ENCODE measurements around the gene DOCK9. TPM values are rescaled to one million over a fixed set of nuclear protein-coding genes. Genes with fewer than 3 reads are reported as not detected.

DOCK9 gene
- total RNA-seq, 1 experiment from 2014 or later: 30.5 TPM

DNA sequence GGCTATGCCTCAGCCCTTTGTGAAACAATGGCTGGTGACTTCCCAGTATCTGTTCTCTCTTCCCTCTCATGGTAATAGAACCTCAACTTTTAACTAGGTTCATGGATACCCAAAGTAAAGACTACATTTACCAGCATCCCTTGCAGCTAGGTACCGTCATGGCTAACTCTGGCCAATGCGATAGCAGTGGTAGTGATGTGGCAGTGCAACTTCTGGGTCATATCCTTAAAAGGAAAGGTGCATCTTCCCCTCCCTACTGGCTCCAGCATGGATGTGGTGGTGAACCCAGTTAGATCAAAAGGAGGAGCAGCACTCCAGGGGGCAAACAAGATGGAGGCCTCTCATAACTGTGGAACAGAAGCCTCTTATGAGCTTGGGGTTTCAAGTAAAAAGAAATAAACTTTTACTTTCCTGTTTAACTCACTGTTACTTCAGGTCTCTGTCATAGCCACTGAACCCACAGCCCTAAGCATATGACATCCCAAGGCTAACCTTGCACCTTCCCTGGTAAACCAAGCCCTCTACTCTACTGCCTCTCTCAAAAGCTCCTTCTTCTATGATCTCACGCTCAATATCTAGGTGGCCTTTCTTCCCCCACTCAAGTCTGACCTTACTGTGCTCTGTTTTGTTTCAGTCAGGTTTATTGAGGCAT is 104.4 kb downstream of the DOCK9 start:
- H3K36me3 ChIP-seq (ENCODE audit: control insufficient read depth, insufficient read depth, low read length): no peaks in the 10 kb centered on the region
- BruUV-seq (replicated peaks): no TSS peak

DNA sequence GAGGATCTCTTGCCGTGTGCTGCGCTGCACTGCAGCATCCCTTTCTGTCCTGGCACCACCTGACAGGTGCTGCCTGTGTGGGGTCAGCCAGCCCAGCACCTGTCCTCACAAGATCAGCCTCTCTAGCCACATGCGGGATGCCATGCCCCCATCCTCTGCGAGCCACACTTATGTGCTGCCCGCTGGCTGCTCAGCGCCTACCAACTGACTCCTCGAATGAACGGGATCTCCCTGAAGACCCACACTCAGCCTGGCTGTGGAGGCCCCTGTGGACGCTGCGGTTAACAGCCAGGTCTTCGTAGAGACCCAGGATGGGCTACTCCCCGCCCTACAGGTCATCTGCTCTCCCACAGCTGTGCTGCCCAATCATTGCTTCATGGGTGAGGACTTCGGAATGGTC is 106.1 kb downstream of the DOCK9 start:
- in situ Hi-C loops (cut with HindIII; ENCODE audit: low pct_unique_long_range_greater_than_20kb, low sequenced_read_pairs) (no loop called here), intact Hi-C loops (cut with micrococcal nuclease; ENCODE audit: unreplicated experiment) (no loop called here)
- POLR2A ChIA-PET: no interaction called here
- Histone ChIP-seq H3K27ac (ENCODE audit: low read length) (no peak overlapping the region), H3K27me3 (ENCODE audit: control insufficient read depth, insufficient read depth, low read length) (no peaks in the 10 kb centered on the region), H3K4me1 (ENCODE audit: control insufficient read depth, insufficient read depth, low read length) (no peaks in the 10 kb centered on the region), H3K9me3 (ENCODE audit: control insufficient read depth, insufficient read depth, low read depth, low read length) (no peaks in the 10 kb centered on the region), H3K4me3 (ENCODE audit: low read depth in 2 of 2, low read length in 2 of 2) (no peak overlapping the region), H3K36me3 (ENCODE audit: control insufficient read depth, insufficient read depth, low read length) (no peaks in the 10 kb centered on the region)
- DNase-seq (ENCODE audit: low read depth, low spot score): no peak
- TF ChIP-seq, protein P1, sequence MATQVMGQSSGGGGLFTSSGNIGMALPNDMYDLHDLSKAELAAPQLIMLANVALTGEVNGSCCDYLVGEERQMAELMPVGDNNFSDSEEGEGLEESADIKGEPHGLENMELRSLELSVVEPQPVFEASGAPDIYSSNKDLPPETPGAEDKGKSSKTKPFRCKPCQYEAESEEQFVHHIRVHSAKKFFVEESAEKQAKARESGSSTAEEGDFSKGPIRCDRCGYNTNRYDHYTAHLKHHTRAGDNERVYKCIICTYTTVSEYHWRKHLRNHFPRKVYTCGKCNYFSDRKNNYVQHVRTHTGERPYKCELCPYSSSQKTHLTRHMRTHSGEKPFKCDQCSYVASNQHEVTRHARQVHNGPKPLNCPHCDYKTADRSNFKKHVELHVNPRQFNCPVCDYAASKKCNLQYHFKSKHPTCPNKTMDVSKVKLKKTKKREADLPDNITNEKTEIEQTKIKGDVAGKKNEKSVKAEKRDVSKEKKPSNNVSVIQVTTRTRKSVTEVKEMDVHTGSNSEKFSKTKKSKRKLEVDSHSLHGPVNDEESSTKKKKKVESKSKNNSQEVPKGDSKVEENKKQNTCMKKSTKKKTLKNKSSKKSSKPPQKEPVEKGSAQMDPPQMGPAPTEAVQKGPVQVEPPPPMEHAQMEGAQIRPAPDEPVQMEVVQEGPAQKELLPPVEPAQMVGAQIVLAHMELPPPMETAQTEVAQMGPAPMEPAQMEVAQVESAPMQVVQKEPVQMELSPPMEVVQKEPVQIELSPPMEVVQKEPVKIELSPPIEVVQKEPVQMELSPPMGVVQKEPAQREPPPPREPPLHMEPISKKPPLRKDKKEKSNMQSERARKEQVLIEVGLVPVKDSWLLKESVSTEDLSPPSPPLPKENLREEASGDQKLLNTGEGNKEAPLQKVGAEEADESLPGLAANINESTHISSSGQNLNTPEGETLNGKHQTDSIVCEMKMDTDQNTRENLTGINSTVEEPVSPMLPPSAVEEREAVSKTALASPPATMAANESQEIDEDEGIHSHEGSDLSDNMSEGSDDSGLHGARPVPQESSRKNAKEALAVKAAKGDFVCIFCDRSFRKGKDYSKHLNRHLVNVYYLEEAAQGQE (IDR thresholded peaks at IDR 0.05; ENCODE audit: insufficient read depth in 1 of 2, low read depth in 2 of 2, low read length in 1 of 2): no peak
- TF ChIP-seq SIN3A (IDR thresholded peaks at IDR 0.05; ENCODE audit: borderline replicate concordance, insufficient read depth, low read depth, low read length) (no peak), TCF7L2 (IDR thresholded peaks at IDR 0.05; ENCODE audit: low read depth, low read length) (no peak)
- CTCF ChIA-PET: no interaction called here
- BruUV-seq (replicated peaks): no TSS peak
- ATAC-seq: no peak

More for the DNA sequence above, 104.4 kb downstream of the DOCK9 start:
- no peak for DNase-seq (ENCODE audit: low read depth, low spot score)
- no peak for ATAC-seq
- TF ChIP-seq SIN3A (IDR thresholded peaks at IDR 0.05; ENCODE audit: borderline replicate concordance, insufficient read depth, low read depth, low read length): no peak
- TF ChIP-seq TCF7L2 (IDR thresholded peaks at IDR 0.05; ENCODE audit: low read depth, low read length): no peak
- TF ChIP-seq POLR2AphosphoS5 (IDR thresholded peaks at IDR 0.05; ENCODE audit: low read depth, low read length): no peak
- TF ChIP-seq, protein P1 (IDR thresholded peaks at IDR 0.05; ENCODE audit: insufficient read depth in 1 of 2, low read depth in 2 of 2, low read length in 1 of 2): no peak
- TF ChIP-seq, protein P2, sequence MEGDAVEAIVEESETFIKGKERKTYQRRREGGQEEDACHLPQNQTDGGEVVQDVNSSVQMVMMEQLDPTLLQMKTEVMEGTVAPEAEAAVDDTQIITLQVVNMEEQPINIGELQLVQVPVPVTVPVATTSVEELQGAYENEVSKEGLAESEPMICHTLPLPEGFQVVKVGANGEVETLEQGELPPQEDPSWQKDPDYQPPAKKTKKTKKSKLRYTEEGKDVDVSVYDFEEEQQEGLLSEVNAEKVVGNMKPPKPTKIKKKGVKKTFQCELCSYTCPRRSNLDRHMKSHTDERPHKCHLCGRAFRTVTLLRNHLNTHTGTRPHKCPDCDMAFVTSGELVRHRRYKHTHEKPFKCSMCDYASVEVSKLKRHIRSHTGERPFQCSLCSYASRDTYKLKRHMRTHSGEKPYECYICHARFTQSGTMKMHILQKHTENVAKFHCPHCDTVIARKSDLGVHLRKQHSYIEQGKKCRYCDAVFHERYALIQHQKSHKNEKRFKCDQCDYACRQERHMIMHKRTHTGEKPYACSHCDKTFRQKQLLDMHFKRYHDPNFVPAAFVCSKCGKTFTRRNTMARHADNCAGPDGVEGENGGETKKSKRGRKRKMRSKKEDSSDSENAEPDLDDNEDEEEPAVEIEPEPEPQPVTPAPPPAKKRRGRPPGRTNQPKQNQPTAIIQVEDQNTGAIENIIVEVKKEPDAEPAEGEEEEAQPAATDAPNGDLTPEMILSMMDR (IDR thresholded peaks at IDR 0.05): no peak
- no peak overlapping the region for H3K4me3 ChIP-seq (ENCODE audit: low read depth in 2 of 2, low read length in 2 of 2)
- no peaks in the 10 kb centered on the region for H3K4me1 ChIP-seq (ENCODE audit: control insufficient read depth, insufficient read depth, low read length)
- H3K27me3 ChIP-seq (ENCODE audit: control insufficient read depth, insufficient read depth, low read length): no peaks in the 10 kb centered on the region
- in situ Hi-C loops (cut with HindIII; ENCODE audit: low pct_unique_long_range_greater_than_20kb, low sequenced_read_pairs): no loop called here
- intact Hi-C loops (cut with micrococcal nuclease; ENCODE audit: unreplicated experiment): no loop called here
- H3K27ac ChIP-seq (ENCODE audit: low read length): no peak overlapping the region
- CTCF ChIA-PET: no interaction called here
- H3K9me3 ChIP-seq (ENCODE audit: control insufficient read depth, insufficient read depth, low read depth, low read length): no peaks in the 10 kb centered on the region
- POLR2A ChIA-PET: interaction anchor here (0.7 kb wide), 1 partner anchor 91 kb away, joined by 3 read pairs; no protein-coding TSS in a partner anchor

Measured in Panc1 (cell line).